HG03139 (cell line): ENCODE measurements around the gene KCNQ4.

Experiments used
- ATAC-seq: cut with Tn5 transposase; IDR thresholded peaks from one replicate; pipeline ENCODE4 v1.9.1; 2021; ENCODE audit not compliant: unreplicated experiment

The KCNQ4 gene

GRCh38 chr1:40838980-40839942 is 55.7 kb downstream of the KCNQ4 start:
- no peak for ATAC-seq

- no peak for ATAC-seq
Measured at GRCh38 chr1:40839943-40840335, 56.4 kb downstream of the KCNQ4 start.

- ATAC-seq: no peak
Measured at GRCh38 chr1:40840526-40841323, 57.1 kb downstream of the KCNQ4 start.

- ATAC-seq: no peak
Measured at GRCh38 chr1:40841602-40842001, 58.0 kb downstream of the KCNQ4 start.

- no peak for ATAC-seq
Measured at GRCh38 chr1:40842207-40842606, 58.6 kb downstream of the KCNQ4 start.

- ATAC-seq: no peak
Measured at GRCh38 chr1:40842691-40843090, 59.1 kb downstream of the KCNQ4 start.

- no peak for ATAC-seq
Measured at GRCh38 chr1:40844079-40844478, 60.5 kb downstream of the KCNQ4 start.

GRCh38 chr1:40844887-40845878 is 61.6 kb downstream of the KCNQ4 start:
- no peak for ATAC-seq

- ATAC-seq: no peak
Measured at GRCh38 chr1:40845895-40846294, 62.3 kb downstream of the KCNQ4 start.

GRCh38 chr1:40847023-40847745 is 63.6 kb downstream of the KCNQ4 start:
- ATAC-seq: no peak

GRCh38 chr1:40848530-40849189 is 65.1 kb downstream of the KCNQ4 start:
- ATAC-seq: no peak

- ATAC-seq: no peak
Measured at GRCh38 chr1:40849801-40850592, 66.4 kb downstream of the KCNQ4 start.

GRCh38 chr1:40851643-40852042 is 68.1 kb downstream of the KCNQ4 start:
- no peak for ATAC-seq

GRCh38 chr1:40853113-40853884 is 69.7 kb downstream of the KCNQ4 start:
- ATAC-seq: no peak

GRCh38 chr1:40853885-40854170 is 70.2 kb downstream of the KCNQ4 start:
- no peak for ATAC-seq

- ATAC-seq: no peak
Measured at GRCh38 chr1:40855513-40855912, 71.9 kb downstream of the KCNQ4 start.

- no peak for ATAC-seq
Measured at GRCh38 chr1:40856116-40856515, 72.5 kb downstream of the KCNQ4 start.

- ATAC-seq: no peak
Measured at GRCh38 chr1:40856656-40857302, 73.2 kb downstream of the KCNQ4 start.
